WTC11 (cell line): Measurements from ENCODE around the gene MAPKAP1. TPM values are rescaled to one million over a fixed set of nuclear protein-coding genes. Genes with fewer than 3 reads are reported as not detected.

Experiments
- ATAC-seq: fragments of 200-7000 bp; cut with Tn5 transposase; 2 replicates; pipeline ENCODE4 v1.10.0; 2021; ENCODE audit warnings: mild to moderate bottlenecking, moderate library complexity
- CTCF ChIA-PET: fragments of 300-600 bp; sonication (Branson Sonifier 250); formaldehyde crosslinking; loops from one replicate; lab custom pipeline; 2021; ENCODE audit warnings: antibody characterized with exemption; lab: Charles Lee
- POLR2A ChIA-PET: fragments of 350-600 bp; sonication (Branson Sonifier 250); formaldehyde crosslinking; loops from one replicate; lab custom pipeline; 2021; ENCODE audit warnings: antibody characterized with exemption; lab: Charles Lee
- DNase-seq: peaks from one replicate; pipeline ENCODE4 v3.0.0; 2021; ENCODE audit warnings: low spot score
- H3K27ac Mint-ChIP-seq: 2 replicates; pipeline ENCODE4 v1.8.0; 2021; ENCODE audit warnings: mixed read lengths
- H3K27me3 Mint-ChIP-seq: 2 replicates; pipeline ENCODE4 v1.8.0; 2021; ENCODE audit warnings: low read depth, mild to moderate bottlenecking, moderate library complexity, mixed read lengths
- H3K36me3 Mint-ChIP-seq: 2 replicates; pipeline ENCODE4 v1.8.0; 2021; ENCODE audit warnings: mixed read lengths
- H3K4me1 Mint-ChIP-seq: 2 replicates; pipeline ENCODE4 v1.8.0; 2022; ENCODE audit warnings: mixed read lengths
- H3K4me3 Mint-ChIP-seq: 2 replicates; pipeline ENCODE4 v1.8.0; 2021; ENCODE audit warnings: mild to moderate bottlenecking, moderate library complexity, mixed read lengths
- H3K9me3 Mint-ChIP-seq: 2 replicates; pipeline ENCODE4 v1.8.0; 2021; ENCODE audit warnings: mixed read lengths
- CBFB ChIP-seq: sonication (generic); formaldehyde crosslinking; IDR thresholded peaks from 2 replicates; pipeline ENCODE4 v1.8.1; 2022; ENCODE audit warnings: mild to moderate bottlenecking, low read depth, missing genetic modification reagents
- ELF4 ChIP-seq: sonication (generic); formaldehyde crosslinking; IDR thresholded peaks from 2 replicates; pipeline ENCODE4 v1.8.1; 2022; ENCODE audit warnings: low read depth, mild to moderate bottlenecking, moderate library complexity, missing genetic modification reagents
- EMX1 ChIP-seq: fragments of 250-450 bp; sonication (Bioruptor Pico); IDR thresholded peaks from 2 replicates; pipeline ENCODE4 v1.8.0; 2021; ENCODE audit warnings: mild to moderate bottlenecking
- ESRRA ChIP-seq: sonication (generic); formaldehyde crosslinking; IDR thresholded peaks from 2 replicates; pipeline ENCODE4 v1.8.1; 2022; ENCODE audit warnings: mild to moderate bottlenecking, missing genetic modification reagents, borderline replicate concordance
- FOXK1 ChIP-seq: sonication (generic); formaldehyde crosslinking; IDR thresholded peaks from 2 replicates; pipeline ENCODE4 v1.8.0; 2022; ENCODE audit warnings: mild to moderate bottlenecking, moderate library complexity, missing genetic modification reagents
- GRHL2 ChIP-seq: fragments of 250-450 bp; sonication (Bioruptor Pico); IDR thresholded peaks from 2 replicates; pipeline ENCODE4 v1.8.0; 2022; ENCODE audit warnings: mild to moderate bottlenecking, moderate library complexity; ENCODE audit not compliant: insufficient replicate concordance, severe bottlenecking
- MXD4 ChIP-seq: fragments of 250-450 bp; sonication (Bioruptor Pico); IDR thresholded peaks from 2 replicates; pipeline ENCODE4 v1.8.0; 2021; ENCODE audit warnings: mild to moderate bottlenecking, moderate library complexity, borderline replicate concordance
- NFYB ChIP-seq: sonication (generic); formaldehyde crosslinking; conservative IDR thresholded peaks from 2 replicates; pipeline ENCODE4 v1.8.0; 2022; ENCODE audit warnings: low read depth, missing genetic modification reagents
- OVOL2 ChIP-seq: fragments of 250-450 bp; sonication (Bioruptor Pico); IDR thresholded peaks from 2 replicates; pipeline ENCODE4 v1.9.0; 2021; ENCODE audit warnings: mild to moderate bottlenecking, borderline replicate concordance
- RORB ChIP-seq: fragments of 250-450 bp; sonication (Bioruptor Pico); IDR thresholded peaks from 2 replicates; pipeline ENCODE4 v1.9.0; 2021; ENCODE audit warnings: mild to moderate bottlenecking
- SMAD4 ChIP-seq: sonication (generic); formaldehyde crosslinking; IDR thresholded peaks from 2 replicates; pipeline ENCODE4 v1.8.0; 2022; ENCODE audit warnings: mild to moderate bottlenecking, missing genetic modification reagents
- ZNF423 ChIP-seq: fragments of 250-450 bp; sonication (Bioruptor Pico); IDR thresholded peaks from 2 replicates; pipeline ENCODE4 v2.1.2; 2022; ENCODE audit warnings: mild to moderate bottlenecking, moderate library complexity
- total RNA-seq: library from RNA; stranded (reverse); gene quantifications from 3 replicates; pipeline ENCODE4 v1.2.3, GENCODE V29; 2021
- TF ChIP-seq, protein P1 (sequence below): sonication (generic); formaldehyde crosslinking; conservative IDR thresholded peaks from 2 replicates; pipeline ENCODE4 v1.8.1; 2022; ENCODE audit warnings: mild to moderate bottlenecking, missing genetic modification reagents
- TF ChIP-seq, protein P2 (sequence below): sonication (generic); formaldehyde crosslinking; IDR thresholded peaks from 2 replicates; pipeline ENCODE4 v1.8.1; 2023; ENCODE audit warnings: mild to moderate bottlenecking, missing genetic modification reagents, moderate library complexity
- TF ChIP-seq, protein P3 (sequence below): sonication (generic); formaldehyde crosslinking; conservative IDR thresholded peaks from 2 replicates; pipeline ENCODE4 v1.8.1; 2023; ENCODE audit warnings: mild to moderate bottlenecking, low read depth, missing genetic modification reagents, moderate library complexity
- TF ChIP-seq, protein P4 (sequence below): sonication (generic); formaldehyde crosslinking; IDR thresholded peaks from 2 replicates; pipeline ENCODE4 v1.8.1; 2022; ENCODE audit warnings: low read depth, mild to moderate bottlenecking, moderate library complexity, missing genetic modification reagents, borderline replicate concordance
- TF ChIP-seq, protein P5 (sequence below): sonication (generic); formaldehyde crosslinking; IDR thresholded peaks from 2 replicates; pipeline ENCODE4 v1.8.0; 2023; ENCODE audit warnings: missing genetic modification reagents
- TF ChIP-seq, protein P6 (sequence below): sonication (generic); formaldehyde crosslinking; IDR thresholded peaks from 2 replicates; pipeline ENCODE4 v1.8.1; 2023; ENCODE audit warnings: mild to moderate bottlenecking, missing genetic modification reagents
- TF ChIP-seq, protein P7 (sequence below): sonication (generic); formaldehyde crosslinking; IDR thresholded peaks from 2 replicates; pipeline ENCODE4 v1.8.1; 2023; ENCODE audit warnings: mild to moderate bottlenecking, missing genetic modification reagents, moderate library complexity
- TF ChIP-seq, protein P8 (sequence below): sonication (generic); formaldehyde crosslinking; IDR thresholded peaks from 2 replicates; pipeline ENCODE4 v1.8.0; 2023; ENCODE audit warnings: missing genetic modification reagents, mild to moderate bottlenecking, borderline replicate concordance

MAPKAP1 gene
- total RNA-seq, 1 experiment from 2014 or later = 111 TPM

DNA sequence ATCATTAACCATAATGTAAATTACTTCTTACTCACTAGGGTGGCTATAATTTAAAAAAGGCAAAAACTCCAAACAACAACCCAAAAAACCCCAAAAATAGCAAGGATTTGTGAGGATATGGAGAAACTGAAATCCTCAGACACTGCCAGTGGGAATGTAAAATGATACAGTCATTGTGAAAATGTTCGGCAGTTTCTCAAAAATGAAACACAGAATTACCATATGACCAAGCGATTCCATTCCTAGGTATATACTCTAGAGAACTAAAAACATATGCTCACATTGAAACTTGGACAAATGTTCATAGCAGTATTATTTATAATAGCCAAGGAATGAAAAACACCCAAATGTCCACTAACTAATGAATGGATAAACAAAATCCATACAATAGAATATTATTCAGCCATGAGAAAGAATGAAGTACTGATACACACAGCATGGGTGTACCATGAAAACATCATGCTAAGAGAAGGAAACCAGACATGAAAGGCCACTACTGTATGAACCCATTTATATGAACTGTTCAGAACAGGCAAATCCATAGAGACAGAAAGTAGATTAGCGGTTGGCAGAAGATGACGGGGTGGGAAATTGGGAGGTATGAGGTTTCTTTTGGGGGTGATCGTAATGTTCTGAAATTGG is 119.1 kb downstream of the MAPKAP1 start (continued):
- TF ChIP-seq, protein P1, sequence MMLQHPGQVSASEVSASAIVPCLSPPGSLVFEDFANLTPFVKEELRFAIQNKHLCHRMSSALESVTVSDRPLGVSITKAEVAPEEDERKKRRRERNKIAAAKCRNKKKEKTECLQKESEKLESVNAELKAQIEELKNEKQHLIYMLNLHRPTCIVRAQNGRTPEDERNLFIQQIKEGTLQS = no peak
- TF ChIP-seq, protein P2, sequence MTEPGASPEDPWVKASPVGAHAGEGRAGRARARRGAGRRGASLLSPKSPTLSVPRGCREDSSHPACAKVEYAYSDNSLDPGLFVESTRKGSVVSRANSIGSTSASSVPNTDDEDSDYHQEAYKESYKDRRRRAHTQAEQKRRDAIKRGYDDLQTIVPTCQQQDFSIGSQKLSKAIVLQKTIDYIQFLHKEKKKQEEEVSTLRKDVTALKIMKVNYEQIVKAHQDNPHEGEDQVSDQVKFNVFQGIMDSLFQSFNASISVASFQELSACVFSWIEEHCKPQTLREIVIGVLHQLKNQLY = no peak

DNA sequence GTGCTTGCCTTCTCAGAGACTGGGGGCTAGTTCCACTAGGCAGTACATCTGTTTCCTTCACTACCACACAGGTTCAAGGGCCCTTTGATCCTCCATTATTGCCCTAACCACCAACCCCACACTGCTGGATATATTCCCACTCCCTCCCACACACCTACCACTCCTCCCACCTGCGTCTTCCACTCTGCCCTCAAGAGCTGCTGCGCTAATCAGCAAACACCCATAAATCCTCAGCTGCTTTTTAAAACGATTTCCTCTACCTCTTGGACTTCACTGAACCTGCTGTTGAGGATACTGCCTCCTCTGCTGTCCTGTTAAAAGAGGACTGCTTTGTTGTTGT is 120.9 kb downstream of the MAPKAP1 start:
- ATAC-seq = no peak
- peaks cover 6% of the 10 kb centered on the region for H3K36me3 Mint-ChIP-seq

More for the DNA sequence above, 120.9 kb downstream of the MAPKAP1 start:
- POLR2A ChIA-PET = no interaction called here
- Mint-ChIP-seq H3K27ac (no peak overlapping the region), H3K4me1 (peaks cover 18% of the 10 kb centered on the region), H3K9me3 (peaks cover 1% of the 10 kb centered on the region; the same call in 1 of the 2 replicates), H3K27me3 (no peaks in the 10 kb centered on the region), H3K4me3 (no peak overlapping the region)
- no peak for DNase-seq
- CTCF ChIA-PET = no interaction called here
- TF ChIP-seq MXD4 (CRISPR knock-in tag) (no peak), NFYB (CRISPR knock-in tag) (no peak), GRHL2 (CRISPR knock-in tag) (no peak), RORB (CRISPR knock-in tag) (no peak), OVOL2 (no peak), EMX1 (CRISPR knock-in tag) (no peak), ZNF423 (CRISPR knock-in tag) (no peak), FOXK1 (CRISPR knock-in tag) (no peak), SMAD4 (CRISPR knock-in tag) (no peak), ESRRA (CRISPR knock-in tag) (no peak), ELF4 (CRISPR knock-in tag) (no peak), CBFB (CRISPR knock-in tag) (no peak)
- TF ChIP-seq, protein P3, sequence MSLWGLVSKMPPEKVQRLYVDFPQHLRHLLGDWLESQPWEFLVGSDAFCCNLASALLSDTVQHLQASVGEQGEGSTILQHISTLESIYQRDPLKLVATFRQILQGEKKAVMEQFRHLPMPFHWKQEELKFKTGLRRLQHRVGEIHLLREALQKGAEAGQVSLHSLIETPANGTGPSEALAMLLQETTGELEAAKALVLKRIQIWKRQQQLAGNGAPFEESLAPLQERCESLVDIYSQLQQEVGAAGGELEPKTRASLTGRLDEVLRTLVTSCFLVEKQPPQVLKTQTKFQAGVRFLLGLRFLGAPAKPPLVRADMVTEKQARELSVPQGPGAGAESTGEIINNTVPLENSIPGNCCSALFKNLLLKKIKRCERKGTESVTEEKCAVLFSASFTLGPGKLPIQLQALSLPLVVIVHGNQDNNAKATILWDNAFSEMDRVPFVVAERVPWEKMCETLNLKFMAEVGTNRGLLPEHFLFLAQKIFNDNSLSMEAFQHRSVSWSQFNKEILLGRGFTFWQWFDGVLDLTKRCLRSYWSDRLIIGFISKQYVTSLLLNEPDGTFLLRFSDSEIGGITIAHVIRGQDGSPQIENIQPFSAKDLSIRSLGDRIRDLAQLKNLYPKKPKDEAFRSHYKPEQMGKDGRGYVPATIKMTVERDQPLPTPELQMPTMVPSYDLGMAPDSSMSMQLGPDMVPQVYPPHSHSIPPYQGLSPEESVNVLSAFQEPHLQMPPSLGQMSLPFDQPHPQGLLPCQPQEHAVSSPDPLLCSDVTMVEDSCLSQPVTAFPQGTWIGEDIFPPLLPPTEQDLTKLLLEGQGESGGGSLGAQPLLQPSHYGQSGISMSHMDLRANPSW (CRISPR knock-in tag) = no peak
- TF ChIP-seq, protein P2 = no peak
- TF ChIP-seq, protein P4, sequence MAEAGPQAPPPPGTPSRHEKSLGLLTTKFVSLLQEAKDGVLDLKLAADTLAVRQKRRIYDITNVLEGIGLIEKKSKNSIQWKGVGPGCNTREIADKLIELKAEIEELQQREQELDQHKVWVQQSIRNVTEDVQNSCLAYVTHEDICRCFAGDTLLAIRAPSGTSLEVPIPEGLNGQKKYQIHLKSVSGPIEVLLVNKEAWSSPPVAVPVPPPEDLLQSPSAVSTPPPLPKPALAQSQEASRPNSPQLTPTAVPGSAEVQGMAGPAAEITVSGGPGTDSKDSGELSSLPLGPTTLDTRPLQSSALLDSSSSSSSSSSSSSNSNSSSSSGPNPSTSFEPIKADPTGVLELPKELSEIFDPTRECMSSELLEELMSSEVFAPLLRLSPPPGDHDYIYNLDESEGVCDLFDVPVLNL (CRISPR knock-in tag) = no peak
- TF ChIP-seq, protein P5, sequence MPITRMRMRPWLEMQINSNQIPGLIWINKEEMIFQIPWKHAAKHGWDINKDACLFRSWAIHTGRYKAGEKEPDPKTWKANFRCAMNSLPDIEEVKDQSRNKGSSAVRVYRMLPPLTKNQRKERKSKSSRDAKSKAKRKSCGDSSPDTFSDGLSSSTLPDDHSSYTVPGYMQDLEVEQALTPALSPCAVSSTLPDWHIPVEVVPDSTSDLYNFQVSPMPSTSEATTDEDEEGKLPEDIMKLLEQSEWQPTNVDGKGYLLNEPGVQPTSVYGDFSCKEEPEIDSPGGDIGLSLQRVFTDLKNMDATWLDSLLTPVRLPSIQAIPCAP (CRISPR knock-in tag) = no peak
- TF ChIP-seq, protein P6, sequence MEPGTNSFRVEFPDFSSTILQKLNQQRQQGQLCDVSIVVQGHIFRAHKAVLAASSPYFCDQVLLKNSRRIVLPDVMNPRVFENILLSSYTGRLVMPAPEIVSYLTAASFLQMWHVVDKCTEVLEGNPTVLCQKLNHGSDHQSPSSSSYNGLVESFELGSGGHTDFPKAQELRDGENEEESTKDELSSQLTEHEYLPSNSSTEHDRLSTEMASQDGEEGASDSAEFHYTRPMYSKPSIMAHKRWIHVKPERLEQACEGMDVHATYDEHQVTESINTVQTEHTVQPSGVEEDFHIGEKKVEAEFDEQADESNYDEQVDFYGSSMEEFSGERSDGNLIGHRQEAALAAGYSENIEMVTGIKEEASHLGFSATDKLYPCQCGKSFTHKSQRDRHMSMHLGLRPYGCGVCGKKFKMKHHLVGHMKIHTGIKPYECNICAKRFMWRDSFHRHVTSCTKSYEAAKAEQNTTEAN = no peak
- TF ChIP-seq, protein P7, sequence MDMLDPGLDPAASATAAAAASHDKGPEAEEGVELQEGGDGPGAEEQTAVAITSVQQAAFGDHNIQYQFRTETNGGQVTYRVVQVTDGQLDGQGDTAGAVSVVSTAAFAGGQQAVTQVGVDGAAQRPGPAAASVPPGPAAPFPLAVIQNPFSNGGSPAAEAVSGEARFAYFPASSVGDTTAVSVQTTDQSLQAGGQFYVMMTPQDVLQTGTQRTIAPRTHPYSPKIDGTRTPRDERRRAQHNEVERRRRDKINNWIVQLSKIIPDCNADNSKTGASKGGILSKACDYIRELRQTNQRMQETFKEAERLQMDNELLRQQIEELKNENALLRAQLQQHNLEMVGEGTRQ (CRISPR knock-in tag) = no peak
- TF ChIP-seq, protein P8, sequence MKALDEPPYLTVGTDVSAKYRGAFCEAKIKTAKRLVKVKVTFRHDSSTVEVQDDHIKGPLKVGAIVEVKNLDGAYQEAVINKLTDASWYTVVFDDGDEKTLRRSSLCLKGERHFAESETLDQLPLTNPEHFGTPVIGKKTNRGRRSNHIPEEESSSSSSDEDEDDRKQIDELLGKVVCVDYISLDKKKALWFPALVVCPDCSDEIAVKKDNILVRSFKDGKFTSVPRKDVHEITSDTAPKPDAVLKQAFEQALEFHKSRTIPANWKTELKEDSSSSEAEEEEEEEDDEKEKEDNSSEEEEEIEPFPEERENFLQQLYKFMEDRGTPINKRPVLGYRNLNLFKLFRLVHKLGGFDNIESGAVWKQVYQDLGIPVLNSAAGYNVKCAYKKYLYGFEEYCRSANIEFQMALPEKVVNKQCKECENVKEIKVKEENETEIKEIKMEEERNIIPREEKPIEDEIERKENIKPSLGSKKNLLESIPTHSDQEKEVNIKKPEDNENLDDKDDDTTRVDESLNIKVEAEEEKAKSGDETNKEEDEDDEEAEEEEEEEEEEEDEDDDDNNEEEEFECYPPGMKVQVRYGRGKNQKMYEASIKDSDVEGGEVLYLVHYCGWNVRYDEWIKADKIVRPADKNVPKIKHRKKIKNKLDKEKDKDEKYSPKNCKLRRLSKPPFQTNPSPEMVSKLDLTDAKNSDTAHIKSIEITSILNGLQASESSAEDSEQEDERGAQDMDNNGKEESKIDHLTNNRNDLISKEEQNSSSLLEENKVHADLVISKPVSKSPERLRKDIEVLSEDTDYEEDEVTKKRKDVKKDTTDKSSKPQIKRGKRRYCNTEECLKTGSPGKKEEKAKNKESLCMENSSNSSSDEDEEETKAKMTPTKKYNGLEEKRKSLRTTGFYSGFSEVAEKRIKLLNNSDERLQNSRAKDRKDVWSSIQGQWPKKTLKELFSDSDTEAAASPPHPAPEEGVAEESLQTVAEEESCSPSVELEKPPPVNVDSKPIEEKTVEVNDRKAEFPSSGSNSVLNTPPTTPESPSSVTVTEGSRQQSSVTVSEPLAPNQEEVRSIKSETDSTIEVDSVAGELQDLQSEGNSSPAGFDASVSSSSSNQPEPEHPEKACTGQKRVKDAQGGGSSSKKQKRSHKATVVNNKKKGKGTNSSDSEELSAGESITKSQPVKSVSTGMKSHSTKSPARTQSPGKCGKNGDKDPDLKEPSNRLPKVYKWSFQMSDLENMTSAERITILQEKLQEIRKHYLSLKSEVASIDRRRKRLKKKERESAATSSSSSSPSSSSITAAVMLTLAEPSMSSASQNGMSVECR (CRISPR knock-in tag) = no peak
- TF ChIP-seq, all 79 proteins: peak for 0
